CD4-positive, alpha-beta T cell treated with Interleukin-17A for 1 hour (primary cell): ENCODE results near the gene BTF3L4.
A peak's percentile ranks its signal among the peaks of the same experiment; 100 is the strongest.

Source experiments
- DNase-seq: peaks from one replicate; pipeline ENCODE4 v3.0.0-alpha.2; 2020

The BTF3L4 gene

DNA sequence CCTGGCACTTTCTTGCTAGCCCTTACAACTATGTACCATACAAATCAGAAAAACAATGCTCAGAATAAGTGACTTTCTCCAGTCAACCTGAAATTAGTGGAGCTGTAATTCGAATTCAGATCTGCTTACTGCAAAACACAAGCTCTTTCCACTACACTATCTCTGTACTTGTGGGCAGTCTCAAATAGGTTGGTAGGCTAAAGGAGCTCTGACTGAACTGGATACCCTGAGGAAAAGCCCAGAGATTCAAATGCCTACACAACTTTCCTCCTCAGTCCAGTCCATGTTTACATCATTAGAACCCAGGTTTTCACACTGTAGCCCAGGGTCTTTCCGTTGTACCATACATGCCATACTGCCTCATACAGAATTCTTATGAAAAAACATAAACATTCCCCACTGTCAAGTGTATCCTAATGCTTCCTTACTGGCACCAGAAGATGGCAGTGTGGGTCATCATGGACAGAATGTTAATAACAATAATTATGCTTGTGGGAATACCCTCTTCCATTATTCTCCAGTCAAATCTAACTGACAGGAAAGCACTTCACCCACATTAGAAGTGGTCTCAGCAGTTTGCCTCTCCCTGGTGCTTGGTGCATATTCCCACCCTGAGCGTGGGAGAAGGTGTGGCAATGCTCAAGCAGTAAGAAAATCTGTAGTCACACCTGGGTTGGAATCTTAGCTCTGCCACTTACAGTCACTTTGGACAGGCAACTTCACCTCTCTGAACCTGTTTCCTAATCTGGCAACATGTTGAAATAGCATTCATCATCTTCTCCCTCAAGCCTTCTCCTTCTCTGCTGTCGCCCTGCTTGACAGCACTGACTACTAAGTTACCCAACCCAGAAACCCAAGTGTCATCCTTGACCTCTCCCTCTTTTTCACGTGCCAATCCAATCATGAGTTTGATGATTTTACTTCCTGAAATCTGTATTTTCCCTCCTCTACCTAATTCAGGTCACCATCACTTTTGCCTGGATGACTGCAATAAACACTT is 71.4 kb downstream of the BTF3L4 start:
- DNase-seq: peak; percentile 47

DNA sequence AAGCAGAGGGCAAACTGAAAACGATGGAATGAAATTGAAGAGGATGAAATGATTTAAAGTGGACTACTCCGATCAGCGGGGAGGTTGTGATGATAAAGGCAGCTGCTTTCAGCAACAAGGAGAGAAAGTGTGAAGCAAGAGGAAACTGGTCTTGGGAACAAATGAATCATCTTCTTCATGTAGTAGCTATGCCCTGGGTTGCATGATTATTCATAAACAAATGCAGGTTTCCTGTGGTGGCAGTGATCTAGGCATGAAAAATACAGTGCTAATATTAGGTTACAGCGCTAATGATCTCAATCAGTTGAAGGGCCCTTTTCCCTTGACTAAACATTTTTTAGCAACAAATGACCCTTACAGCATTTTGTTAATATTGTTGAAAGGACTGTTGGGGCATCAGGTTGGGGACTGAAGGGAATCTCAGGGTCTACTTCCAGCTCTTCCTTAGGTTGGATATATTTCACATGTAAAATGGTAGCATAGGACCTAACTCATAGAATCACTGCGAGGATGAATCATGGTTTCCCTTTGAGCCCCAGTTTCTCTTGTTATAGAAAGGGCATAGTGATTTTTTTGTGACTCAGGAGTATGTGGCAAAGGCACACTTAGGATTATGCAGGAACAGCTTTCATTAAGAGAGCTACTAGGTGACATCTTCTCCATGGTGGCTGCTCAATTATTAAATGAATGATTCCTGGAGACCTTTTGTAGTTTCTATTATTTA is 83.9 kb downstream of the BTF3L4 start:
- DNase-seq: peak; percentile 44
